Transverse colon (tissue), 4 donors: Measurements from ENCODE around the gene KLHDC7B.

Source experiments
- CTCF ChIP-seq, 5 experiments: fragments of 200-600 bp in 3 of 5; fragments of 450-650 bp in 2 of 5; sonication (generic) in 3 of 5; IDR thresholded peaks; 1 replicate in 2 of 5; 2 replicates in 3 of 5; pipeline ENCODE4 v1.5.1; 2016 to 2017; ENCODE audit warnings: antibody characterized with exemption in 5 of 5, inconsistent platforms in 3 of 5, mild to moderate bottlenecking in 2 of 5, moderate library complexity in 1 of 5
- EP300 ChIP-seq: sonication (generic); formaldehyde crosslinking; IDR thresholded peaks from one replicate; pipeline ENCODE4 v1.6.1; 2017; ENCODE audit warnings: antibody characterized with exemption, low read depth
- POLR2A ChIP-seq: fragments of 450-650 bp; IDR thresholded peaks from one replicate; pipeline ENCODE4 v1.6.1; 2016; ENCODE audit warnings: antibody characterized with exemption, mild to moderate bottlenecking, moderate library complexity
- POLR2AphosphoS5 ChIP-seq, 3 donors: sonication (generic); formaldehyde crosslinking; IDR thresholded peaks; one replicate each; pipeline ENCODE4 v1.6.1; 2016; ENCODE audit warnings: antibody characterized with exemption in 3 of 3

DNA sequence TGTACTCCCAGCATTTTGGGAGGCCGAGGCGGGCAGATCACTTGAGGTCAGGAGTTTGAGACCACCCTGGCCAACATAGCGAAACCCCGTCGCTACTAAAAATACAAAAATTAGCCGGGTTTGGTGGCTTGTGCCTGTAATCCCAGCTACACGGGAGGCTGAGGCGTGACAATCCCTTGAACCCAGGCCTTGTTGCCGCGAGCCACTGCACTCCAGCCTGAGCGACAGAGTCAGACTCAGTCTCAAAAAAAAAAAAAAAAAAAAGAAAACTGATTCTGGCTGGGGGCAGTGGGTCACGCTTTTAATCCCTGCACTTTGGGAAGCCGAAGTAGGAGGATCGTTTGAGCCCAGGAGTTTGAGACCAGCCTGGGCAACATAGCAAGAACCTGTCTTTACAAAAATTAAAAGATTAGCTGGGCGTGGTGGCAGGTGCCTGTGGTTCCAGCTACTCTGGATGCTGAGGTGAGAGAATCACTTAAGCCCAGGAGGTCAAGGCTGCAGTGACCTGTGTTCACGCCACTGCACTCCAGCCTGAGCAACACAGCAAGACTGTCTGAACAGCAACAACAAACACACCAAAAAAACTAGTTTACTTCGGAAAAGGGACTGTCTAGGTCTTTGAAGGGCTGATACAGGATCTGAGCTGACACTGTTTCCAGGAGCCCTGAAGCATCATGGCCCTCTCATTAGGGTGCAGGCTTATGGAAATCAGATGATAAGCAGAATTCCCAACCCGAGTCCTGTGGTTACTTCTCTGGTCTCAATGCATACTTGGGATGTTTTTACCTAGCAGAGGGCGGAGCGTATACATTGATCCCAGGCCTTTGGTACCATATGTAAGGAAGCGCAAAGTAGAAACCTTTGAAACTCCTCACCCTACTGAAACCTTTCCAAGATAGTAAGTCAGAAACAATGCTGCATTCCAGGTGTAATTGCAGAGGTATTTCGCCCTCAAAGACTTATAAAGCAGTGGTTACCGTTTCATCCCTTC lies 38.7 kb downstream of the KLHDC7B start:
- no peak for TF ChIP-seq POLR2A
- TF ChIP-seq CTCF (IDR thresholded peaks at IDR 0.05) = no peak
- no peak for TF ChIP-seq POLR2AphosphoS5 (IDR thresholded peaks at IDR 0.05)
- TF ChIP-seq EP300 = no peak
